Thyroid gland (tissue), 4 donors: ENCODE measurements around the gene ENGASE.

ENCODE experiments used
- POLR2A ChIP-seq, 2 donors: fragments of 450-650 bp; IDR thresholded peaks; one replicate each; pipeline ENCODE4 v1.6.1; 2017; ENCODE audit warnings: antibody characterized with exemption in 2 of 2, mild to moderate bottlenecking in 2 of 2, moderate library complexity in 1 of 2
- TF ChIP-seq, protein P1 (sequence below), 6 experiments: fragments of 200-600 bp in 3 of 6; fragments of 450-650 bp in 3 of 6; sonication (generic) in 3 of 6; IDR thresholded peaks; one replicate each; pipeline ENCODE4 v1.5.1; 2016 to 2019; ENCODE audit warnings: antibody characterized with exemption in 6 of 6, mild to moderate bottlenecking in 2 of 6, inconsistent platforms in 1 of 6, moderate library complexity in 1 of 6

DNA sequence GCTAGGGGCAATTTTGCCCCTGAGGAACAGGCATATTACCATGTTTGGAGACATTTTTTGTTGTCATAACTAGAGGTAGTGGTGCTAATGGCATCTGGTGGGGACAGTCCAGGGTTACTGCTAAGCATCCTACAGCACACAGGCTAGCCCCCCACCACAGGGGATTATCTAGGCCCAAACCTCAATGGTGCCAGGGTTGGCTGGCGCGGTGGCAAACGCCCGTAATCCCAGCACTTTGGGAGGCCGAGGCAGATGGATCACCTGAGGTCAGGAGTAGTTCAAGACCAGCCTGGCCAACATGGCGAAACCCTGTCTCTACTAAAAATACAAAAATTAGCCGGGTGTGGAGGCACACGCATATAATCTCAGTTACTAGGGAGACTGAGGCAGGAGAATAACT, 35.5 kb upstream of the ENGASE start:
- TF ChIP-seq, protein P1, sequence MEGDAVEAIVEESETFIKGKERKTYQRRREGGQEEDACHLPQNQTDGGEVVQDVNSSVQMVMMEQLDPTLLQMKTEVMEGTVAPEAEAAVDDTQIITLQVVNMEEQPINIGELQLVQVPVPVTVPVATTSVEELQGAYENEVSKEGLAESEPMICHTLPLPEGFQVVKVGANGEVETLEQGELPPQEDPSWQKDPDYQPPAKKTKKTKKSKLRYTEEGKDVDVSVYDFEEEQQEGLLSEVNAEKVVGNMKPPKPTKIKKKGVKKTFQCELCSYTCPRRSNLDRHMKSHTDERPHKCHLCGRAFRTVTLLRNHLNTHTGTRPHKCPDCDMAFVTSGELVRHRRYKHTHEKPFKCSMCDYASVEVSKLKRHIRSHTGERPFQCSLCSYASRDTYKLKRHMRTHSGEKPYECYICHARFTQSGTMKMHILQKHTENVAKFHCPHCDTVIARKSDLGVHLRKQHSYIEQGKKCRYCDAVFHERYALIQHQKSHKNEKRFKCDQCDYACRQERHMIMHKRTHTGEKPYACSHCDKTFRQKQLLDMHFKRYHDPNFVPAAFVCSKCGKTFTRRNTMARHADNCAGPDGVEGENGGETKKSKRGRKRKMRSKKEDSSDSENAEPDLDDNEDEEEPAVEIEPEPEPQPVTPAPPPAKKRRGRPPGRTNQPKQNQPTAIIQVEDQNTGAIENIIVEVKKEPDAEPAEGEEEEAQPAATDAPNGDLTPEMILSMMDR (IDR thresholded peaks at IDR 0.05) = no peak
- no peak for TF ChIP-seq POLR2A (IDR thresholded peaks at IDR 0.05)
